ENCODE results near the gene INSIG1.

DNA sequence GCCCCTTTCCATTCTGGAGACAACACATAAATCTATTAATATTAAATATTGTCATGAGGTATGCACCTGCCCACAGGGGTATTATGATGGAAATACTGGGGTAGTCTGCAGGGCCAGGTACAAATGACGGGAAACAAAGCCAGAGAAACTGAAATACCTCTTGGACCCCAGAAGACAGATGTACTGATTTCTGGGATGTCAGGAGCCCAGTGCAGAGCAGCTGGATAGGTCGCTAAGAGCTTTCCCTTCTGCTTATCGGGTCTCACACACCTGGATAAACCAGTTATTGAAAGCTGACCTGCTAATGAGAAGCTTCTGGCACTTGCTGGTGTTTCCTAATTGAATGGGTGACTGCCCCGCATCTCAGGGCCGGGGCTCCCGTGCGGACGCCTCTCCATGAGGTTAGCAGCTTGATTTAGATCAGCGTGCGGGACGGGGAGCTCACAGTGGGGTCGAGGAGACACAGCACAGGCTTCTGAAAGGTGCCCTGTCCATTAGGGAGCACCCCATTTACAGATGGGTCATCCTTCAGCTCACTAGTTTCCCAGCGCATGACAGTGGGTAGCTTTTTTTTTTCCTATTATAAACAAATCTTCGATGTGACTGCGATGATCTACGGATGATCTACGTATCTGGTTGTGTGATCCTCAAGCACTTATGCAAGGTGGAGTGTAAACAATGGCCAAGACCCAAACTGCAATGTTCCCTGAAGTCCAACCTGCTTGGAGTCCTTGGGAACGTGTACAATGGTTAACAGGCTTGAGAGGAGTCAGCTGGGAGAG lies 1.5 kb upstream of the INSIG1 start:
- TF ChIP-seq POLR2A (IDR thresholded peaks at IDR 0.05) = no peak
- no peak for TF ChIP-seq POLR2AphosphoS5 (IDR thresholded peaks at IDR 0.05)
- TF ChIP-seq, protein P1, sequence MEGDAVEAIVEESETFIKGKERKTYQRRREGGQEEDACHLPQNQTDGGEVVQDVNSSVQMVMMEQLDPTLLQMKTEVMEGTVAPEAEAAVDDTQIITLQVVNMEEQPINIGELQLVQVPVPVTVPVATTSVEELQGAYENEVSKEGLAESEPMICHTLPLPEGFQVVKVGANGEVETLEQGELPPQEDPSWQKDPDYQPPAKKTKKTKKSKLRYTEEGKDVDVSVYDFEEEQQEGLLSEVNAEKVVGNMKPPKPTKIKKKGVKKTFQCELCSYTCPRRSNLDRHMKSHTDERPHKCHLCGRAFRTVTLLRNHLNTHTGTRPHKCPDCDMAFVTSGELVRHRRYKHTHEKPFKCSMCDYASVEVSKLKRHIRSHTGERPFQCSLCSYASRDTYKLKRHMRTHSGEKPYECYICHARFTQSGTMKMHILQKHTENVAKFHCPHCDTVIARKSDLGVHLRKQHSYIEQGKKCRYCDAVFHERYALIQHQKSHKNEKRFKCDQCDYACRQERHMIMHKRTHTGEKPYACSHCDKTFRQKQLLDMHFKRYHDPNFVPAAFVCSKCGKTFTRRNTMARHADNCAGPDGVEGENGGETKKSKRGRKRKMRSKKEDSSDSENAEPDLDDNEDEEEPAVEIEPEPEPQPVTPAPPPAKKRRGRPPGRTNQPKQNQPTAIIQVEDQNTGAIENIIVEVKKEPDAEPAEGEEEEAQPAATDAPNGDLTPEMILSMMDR (IDR thresholded peaks at IDR 0.05) = no peak

All from transverse colon (tissue), 4 donors.